GM23338 (cell line): ENCODE results near the gene MYOZ3. TPM values are rescaled to one million over a fixed set of nuclear protein-coding genes. Genes with fewer than 3 reads are reported as not detected.

Experiments
- ATAC-seq: fragments of 200-7000 bp; cut with Tn5 transposase; 3 replicates; pipeline ENCODE4 v1.9.1; 2020
- DNase-seq: peaks from one replicate; pipeline ENCODE4 v3.0.0-alpha.2; 2015; ENCODE audit warnings: low spot score
- H2AFZ ChIP-seq: fragments of 200-600 bp; sonication (generic); 2 replicates; pipeline ENCODE4 v1.8.0; 2016; ENCODE audit warnings: antibody characterized with exemption, mild to moderate bottlenecking, moderate library complexity
- H3F3A ChIP-seq: fragments of 200-600 bp; sonication (generic); replicated peaks from 2 replicates; pipeline ENCODE4 v1.8.0; 2017; ENCODE audit warnings: antibody characterized with exemption, mixed run types, low read depth
- H3K27ac ChIP-seq: fragments of 200-600 bp; sonication (generic); 2 replicates; pipeline ENCODE4 v1.6.1; 2016; ENCODE audit warnings: low read depth
- H3K27me3 ChIP-seq: fragments of 200-600 bp; sonication (generic); 2 replicates; pipeline ENCODE4 v1.8.0; 2016; ENCODE audit warnings: mild to moderate bottlenecking, mixed run types, moderate library complexity; ENCODE audit not compliant: insufficient read depth
- H3K36me3 ChIP-seq: fragments of 200-600 bp; sonication (generic); 2 replicates; pipeline ENCODE4 v1.8.0; 2016; ENCODE audit warnings: mild to moderate bottlenecking; ENCODE audit not compliant: insufficient read depth
- H3K4me1 ChIP-seq: fragments of 200-600 bp; sonication (generic); 2 replicates; pipeline ENCODE4 v1.8.0; 2016; ENCODE audit warnings: mild to moderate bottlenecking, moderate library complexity; ENCODE audit not compliant: insufficient read depth
- H3K4me2 ChIP-seq: fragments of 200-600 bp; sonication (generic); 2 replicates; pipeline ENCODE4 v1.7.1; 2017; ENCODE audit warnings: mixed run types
- H3K4me3 ChIP-seq: fragments of 200-600 bp; sonication (generic); 2 replicates; pipeline ENCODE4 v1.6.1; 2016; ENCODE audit warnings: mixed run types
- H3K79me2 ChIP-seq: fragments of 200-600 bp; sonication (generic); replicated peaks from 2 replicates; pipeline ENCODE4 v1.8.0; 2017; ENCODE audit warnings: mild to moderate bottlenecking; ENCODE audit not compliant: insufficient read depth
- H3K9me2 ChIP-seq: fragments of 200-600 bp; sonication (generic); 2 replicates; pipeline ENCODE4 v1.8.0; 2017; ENCODE audit not compliant: insufficient read depth
- H4K20me1 ChIP-seq: fragments of 200-600 bp; sonication (generic); replicated peaks from 2 replicates; pipeline ENCODE4 v1.8.0; 2017; ENCODE audit warnings: mild to moderate bottlenecking; ENCODE audit not compliant: insufficient read depth
- H3K27ac Mint-ChIP-seq: 2 replicates; pipeline ENCODE4 v1.8.0; 2020; ENCODE audit warnings: inconsistent platforms, mild to moderate bottlenecking, moderate library complexity, mixed read lengths
- H3K27me3 Mint-ChIP-seq: 3 replicates; pipeline ENCODE4 v1.8.0; 2022; ENCODE audit warnings: low read depth, mild to moderate bottlenecking, moderate library complexity, mixed read lengths, inconsistent platforms; ENCODE audit not compliant: insufficient read depth, poor library complexity
- H3K36me3 Mint-ChIP-seq: 3 replicates; pipeline ENCODE4 v1.8.0; 2021; ENCODE audit warnings: low read depth, mild to moderate bottlenecking, inconsistent platforms, moderate library complexity, mixed read lengths
- H3K4me1 Mint-ChIP-seq: 3 replicates; pipeline ENCODE4 v1.8.0; 2020; ENCODE audit warnings: mild to moderate bottlenecking, inconsistent platforms, mixed read lengths
- H3K4me3 Mint-ChIP-seq: 3 replicates; pipeline ENCODE4 v1.8.0; 2021; ENCODE audit warnings: moderate library complexity, mild to moderate bottlenecking, inconsistent platforms, mixed read lengths
- H3K9me3 Mint-ChIP-seq: 3 replicates; pipeline ENCODE4 v1.8.0; 2020; ENCODE audit warnings: moderate library complexity, mild to moderate bottlenecking, inconsistent platforms, mixed read lengths
- CREB1 ChIP-seq: fragments of 250-450 bp; sonication (Bioruptor Pico); IDR thresholded peaks from 2 replicates; pipeline ENCODE4 v1.5.0; 2020; ENCODE audit warnings: low read depth, mild to moderate bottlenecking, moderate library complexity
- ETS1 ChIP-seq: IDR thresholded peaks from 2 replicates; pipeline ENCODE4 v1.6.1; 2016; ENCODE audit warnings: antibody characterized with exemption
- EZH2 ChIP-seq: fragments of 200-600 bp; sonication (generic); IDR thresholded peaks from one replicate; pipeline ENCODE4 v1.8.0; 2017; ENCODE audit warnings: antibody characterized with exemption, mild to moderate bottlenecking, low read depth; ENCODE audit not compliant: unreplicated experiment
- EZH2phosphoT487 ChIP-seq: fragments of 200-600 bp; sonication (generic); IDR thresholded peaks from one replicate; pipeline ENCODE4 v1.8.1; 2018; ENCODE audit warnings: antibody characterized with exemption; ENCODE audit not compliant: unreplicated experiment
- JUNB ChIP-seq: IDR thresholded peaks from one replicate; pipeline ENCODE4 v1.6.1; 2016; ENCODE audit warnings: antibody characterized with exemption; ENCODE audit not compliant: unreplicated experiment
- POLR2AphosphoS5 ChIP-seq: IDR thresholded peaks from 2 replicates; pipeline ENCODE4 v1.6.1; 2016; ENCODE audit warnings: antibody characterized with exemption, low read depth
- ZNF331 ChIP-seq: fragments of 250-450 bp; sonication (Bioruptor Pico); IDR thresholded peaks from 2 replicates; pipeline ENCODE4 v1.5.0; 2020; ENCODE audit warnings: low read depth, mild to moderate bottlenecking, moderate library complexity
- ZNF462 ChIP-seq: fragments of 250-450 bp; sonication (Bioruptor Pico); IDR thresholded peaks from 2 replicates; pipeline ENCODE4 v1.5.0; 2020; ENCODE audit warnings: mild to moderate bottlenecking, moderate library complexity
- polyA plus RNA-seq: library from polyadenylated mRNA; unstranded; fragments of >200 nt; fragmentation: Nextera tagmentation; extraction: Ambion mirVana; gene quantifications from 2 replicates; pipeline ENCODE4 v1.2.1, GENCODE V29; 2016
- total RNA-seq: library from RNA; depleted of rRNA; stranded (reverse); fragments of >200 nt; shearing (Covaris generic); gene quantifications from 2 replicates; pipeline ENCODE4 v1.2.3, GENCODE V29; 2014

Gene MYOZ3
- total and polyA plus RNA-seq, 2 experiments from 2014 or later, result 12.7 to 13.8 TPM

GRCh38 chr5:150661821-150662596, 958 bp downstream of the MYOZ3 start:
- H3F3A ChIP-seq, result no peaks in the 10 kb centered on the region
- Mint-ChIP-seq H3K9me3 (no peaks in the 10 kb centered on the region), H3K27me3 (peaks cover 24% of the 10 kb centered on the region), H3K36me3 (no peaks in the 10 kb centered on the region; the same call in 2 of the 3 replicates), H3K27ac (no peak overlapping the region), H3K4me3 (no peak overlapping the region), H3K4me1 (peaks cover 29% of the 10 kb centered on the region)
- no peak overlapping the region for H3K27ac ChIP-seq
- TF ChIP-seq EZH2phosphoT487 (no peak), EZH2 (no peak), POLR2AphosphoS5 (no peak), ETS1 (no peak)
- no peaks in the 10 kb centered on the region for H3K9me2 ChIP-seq
- H2AFZ ChIP-seq, result peak overlapping the region; percentile 84; the same call in 1 of the 2 replicates
- no peak overlapping the region for H3K4me3 ChIP-seq
- H3K4me1 ChIP-seq, result no peaks in the 10 kb centered on the region; the same call in 1 of the 2 replicates
- H3K27me3 ChIP-seq, result peaks cover 3% of the 10 kb centered on the region; the same call in 1 of the 2 replicates
- H3K79me2 ChIP-seq, result no peaks in the 10 kb centered on the region
- no peak overlapping the region for H3K4me2 ChIP-seq
- ATAC-seq (no peak), DNase-seq (no peak)
- H4K20me1 ChIP-seq, result no peaks in the 10 kb centered on the region
- no peaks in the 10 kb centered on the region for H3K36me3 ChIP-seq

- Mint-ChIP-seq H3K27ac (no peak overlapping the region), H3K4me1 (peaks cover 24% of the 10 kb centered on the region), H3K27me3 (peaks cover 18% of the 10 kb centered on the region), H3K36me3 (no peaks in the 10 kb centered on the region; the same call in 2 of the 3 replicates), H3K4me3 (no peak overlapping the region), H3K9me3 (no peaks in the 10 kb centered on the region)
- ATAC-seq (peak; percentile 62), DNase-seq (no peak)
- H3K4me3 ChIP-seq, result no peak overlapping the region
- no peaks in the 10 kb centered on the region for H3K36me3 ChIP-seq
- H3K79me2 ChIP-seq, result no peaks in the 10 kb centered on the region; the same call in 1 of the 2 replicates
- H3F3A ChIP-seq, result no peaks in the 10 kb centered on the region
- no peak overlapping the region for H3K4me2 ChIP-seq
- TF ChIP-seq CREB1 (CRISPR knock-in tag) (no peak), POLR2AphosphoS5 (no peak), EZH2 (no peak), ZNF331 (CRISPR knock-in tag) (no peak), EZH2phosphoT487 (no peak), JUNB (no peak), ZNF462 (CRISPR knock-in tag) (no peak)
- H2AFZ ChIP-seq, result no peak overlapping the region
- peaks cover under 1% of the 10 kb centered on the region; the same call in 1 of the 2 replicates for H3K27me3 ChIP-seq
- H3K9me2 ChIP-seq, result no peaks in the 10 kb centered on the region
- no peak overlapping the region for H3K27ac ChIP-seq
- H3K4me1 ChIP-seq, result no peaks in the 10 kb centered on the region; the same call in 1 of the 2 replicates
- H4K20me1 ChIP-seq, result no peaks in the 10 kb centered on the region
These were observed 1.9 kb downstream of the MYOZ3 start for GRCh38 chr5:150662731-150663516.
